Hematopoietic multipotent progenitor cell treated with erythropoietin and hydrocortisone succinate and interleukin-3 and kit ligand, for 15 days (in vitro differentiated cells): Measurements from ENCODE around the gene OTOP2.

Source experiments
- DNase-seq: peaks from one replicate; pipeline ENCODE4 v3.0.0-alpha.2; 2015; ENCODE audit warnings: low spot score

Gene OTOP2

GRCh38 chr17:74925242-74925641 lies 1.2 kb downstream of the OTOP2 start:
- DNase-seq, result no peak

- DNase-seq, result no peak
Measured at GRCh38 chr17:74928786-74929185, 4.7 kb downstream of the OTOP2 start.

- DNase-seq, result no peak
Measured at GRCh38 chr17:74930535-74931036, 6.5 kb downstream of the OTOP2 start.

GRCh38 chr17:74935048-74935447 lies 11.0 kb downstream of the OTOP2 start:
- no peak for DNase-seq

- no peak for DNase-seq
Measured at GRCh38 chr17:74935585-74936469, 11.8 kb downstream of the OTOP2 start, which contains the start of gene OTOP3. TSS of gene OTOP3 (plus strand) at chr17:74935898. CDS start at chr17:74935922, 24 bp downstream.

- no peak for DNase-seq
Measured at GRCh38 chr17:74936470-74936799, 12.4 kb downstream of the OTOP2 start.

- DNase-seq, result no peak
Measured at GRCh38 chr17:74937064-74938051, 13.3 kb downstream of the OTOP2 start.

GRCh38 chr17:74938194-74938950 lies 14.3 kb downstream of the OTOP2 start:
- no peak for DNase-seq

GRCh38 chr17:74939534-74939933 lies 15.5 kb downstream of the OTOP2 start:
- DNase-seq, result no peak

GRCh38 chr17:74941128-74941725 lies 17.2 kb downstream of the OTOP2 start:
- no peak for DNase-seq

GRCh38 chr17:74943808-74944522 lies 19.9 kb downstream of the OTOP2 start:
- no peak for DNase-seq

GRCh38 chr17:74945543-74945942 lies 21.5 kb downstream of the OTOP2 start:
- no peak for DNase-seq

GRCh38 chr17:74946641-74947040 lies 22.6 kb downstream of the OTOP2 start:
- no peak for DNase-seq

GRCh38 chr17:74947041-74947754 lies 23.1 kb downstream of the OTOP2 start:
- no peak for DNase-seq

GRCh38 chr17:74949455-74950115 lies 25.5 kb downstream of the OTOP2 start:
- DNase-seq, result no peak

GRCh38 chr17:74950207-74950606 lies 26.1 kb downstream of the OTOP2 start:
- DNase-seq, result no peak

- no peak for DNase-seq
Measured at GRCh38 chr17:74951065-74951464, 27.0 kb downstream of the OTOP2 start.

- no peak for DNase-seq
Measured at GRCh38 chr17:74951680-74952421, 27.8 kb downstream of the OTOP2 start.
